HEK293T (cell line): Measurements from ENCODE around the gene NRM.

Source experiments
- CTCF ChIA-PET: fragments of 350-600 bp; formaldehyde crosslinking; extraction: SDS; loops from one replicate; lab custom pipeline; 2021; ENCODE audit warnings: antibody characterized with exemption, inconsistent platforms; lab: Yijun Ruan, JAX
- POLR2A ChIA-PET: fragments of 350-600 bp; formaldehyde crosslinking; extraction: SDS; loops from one replicate; lab custom pipeline; 2020; ENCODE audit warnings: antibody characterized with exemption, inconsistent platforms; lab: Yijun Ruan, JAX
- DNase-seq: peaks from one replicate; pipeline ENCODE4 v3.0.0; 2012; ENCODE audit warnings: mixed read lengths; ENCODE audit errors: extremely low spot score
- ARNT ChIP-seq: fragments of 450-650 bp; IDR thresholded peaks from 2 replicates; pipeline ENCODE4 v1.6.1; 2017; ENCODE audit warnings: mild to moderate bottlenecking
- BHLHE40 ChIP-seq: fragments of 450-650 bp; IDR thresholded peaks from 2 replicates; pipeline ENCODE4 v1.6.1; 2016; ENCODE audit warnings: mild to moderate bottlenecking, moderate library complexity, borderline replicate concordance
- CTBP1 ChIP-seq: fragments of 450-650 bp; IDR thresholded peaks from 2 replicates; pipeline ENCODE4 v1.6.1; 2016; ENCODE audit warnings: borderline replicate concordance
- ELF4 ChIP-seq: fragments of 450-650 bp; IDR thresholded peaks from 2 replicates; pipeline ENCODE4 v1.6.1; 2017; ENCODE audit warnings: antibody characterized with exemption
- FOXA1 ChIP-seq: fragments of 450-650 bp; IDR thresholded peaks from 2 replicates; pipeline ENCODE4 v1.6.1; 2016; ENCODE audit warnings: mild to moderate bottlenecking
- FOXK2 ChIP-seq: fragments of 450-650 bp; IDR thresholded peaks from 2 replicates; pipeline ENCODE4 v1.6.1; 2016; ENCODE audit warnings: mild to moderate bottlenecking
- FOXM1 ChIP-seq: fragments of 450-650 bp; IDR thresholded peaks from 2 replicates; pipeline ENCODE4 v1.6.1; 2017; ENCODE audit warnings: mild to moderate bottlenecking, borderline replicate concordance
- HDGF ChIP-seq: fragments of 450-650 bp; IDR thresholded peaks from 2 replicates; pipeline ENCODE4 v1.6.1; 2017; ENCODE audit warnings: antibody characterized with exemption, borderline replicate concordance
- L3MBTL2 ChIP-seq: fragments of 450-650 bp; conservative IDR thresholded peaks from 2 replicates; pipeline ENCODE4 v1.6.1; 2016; ENCODE audit warnings: mild to moderate bottlenecking
- LEF1 ChIP-seq: fragments of 450-650 bp; IDR thresholded peaks from 2 replicates; pipeline ENCODE4 v1.6.1; 2017; ENCODE audit warnings: mild to moderate bottlenecking, borderline replicate concordance
- NFRKB ChIP-seq: fragments of 450-650 bp; IDR thresholded peaks from 2 replicates; pipeline ENCODE4 v1.6.1; 2016; ENCODE audit warnings: mild to moderate bottlenecking, moderate library complexity
- PKNOX1 ChIP-seq: fragments of 450-650 bp; IDR thresholded peaks from 2 replicates; pipeline ENCODE4 v1.6.1; 2016
- SP1 ChIP-seq: fragments of 450-650 bp; IDR thresholded peaks from 2 replicates; pipeline ENCODE4 v1.6.1; 2017
- SUZ12 ChIP-seq: fragments of 450-650 bp; IDR thresholded peaks from 2 replicates; pipeline ENCODE4 v1.6.1; 2016; ENCODE audit warnings: mild to moderate bottlenecking
- TARDBP ChIP-seq: fragments of 450-650 bp; IDR thresholded peaks from 2 replicates; pipeline ENCODE4 v1.6.1; 2016
- ZNF384 ChIP-seq: fragments of 450-650 bp; IDR thresholded peaks from 2 replicates; pipeline ENCODE4 v1.6.1; 2016

Gene NRM

GRCh38 chr6:30712441-30712945 lies 21.7 kb upstream of the NRM start:
- ChIA-PET CTCF (interaction anchor here (1.0 kb wide), 1 partner anchor 18 kb away, joined by 7 read pairs; no protein-coding TSS in a partner anchor), POLR2A (interaction anchor here (0.9 to 3.1 kb wide), 5 partner anchors 8 to 25 kb away, joined by 3 to 13 read pairs (median 7); partner anchors contain the start of gene NRM)
- TF ChIP-seq ARNT = no peak
- no peak for TF ChIP-seq BHLHE40
- no peak for TF ChIP-seq SP1
- no peak for TF ChIP-seq SUZ12
- no peak for TF ChIP-seq LEF1
- TF ChIP-seq CTBP1 = no peak
- no peak for TF ChIP-seq HDGF
- no peak for TF ChIP-seq ELF4
- no peak for TF ChIP-seq PKNOX1
- no peak for TF ChIP-seq L3MBTL2
- TF ChIP-seq FOXK2 = no peak
- no peak for TF ChIP-seq ZNF384
- TF ChIP-seq FOXM1 = no peak
- TF ChIP-seq TARDBP = no peak
- no peak for TF ChIP-seq FOXA1
- TF ChIP-seq NFRKB = no peak
- no peak for DNase-seq

- no peak for TF ChIP-seq PKNOX1
- no peak for DNase-seq
- ChIA-PET CTCF (no interaction called here), POLR2A (interaction anchor here (0.9 to 3.1 kb wide), 5 partner anchors 8 to 24 kb away, joined by 3 to 13 read pairs (median 7); partner anchors contain the start of gene NRM)
These were observed 21.1 kb upstream of the NRM start for GRCh38 chr6:30711758-30712380.

- POLR2A ChIA-PET = interaction anchor here (1.3 to 4.3 kb wide), 3 partner anchors 8 to 19 kb away, joined by 4 to 25 read pairs (median 17); partner anchors contain the start of genes MDC1 and NRM
- TF ChIP-seq LEF1 (no peak), FOXA1 (no peak)
- DNase-seq = no peak
- CTCF ChIA-PET = interaction anchor here (0.5 to 0.7 kb wide), 2 partner anchors 21 to 24 kb away, joined by 3 to 5 read pairs; no protein-coding TSS in a partner anchor
These were observed 18.5 kb upstream of the NRM start for GRCh38 chr6:30709101-30709868.

GRCh38 chr6:30707281-30707850 lies 16.6 kb upstream of the NRM start:
- CTCF ChIA-PET = interaction anchor here (1.2 kb wide), 1 partner anchor 24 kb away, joined by 7 read pairs; no protein-coding TSS in a partner anchor
- DNase-seq = no peak
- POLR2A ChIA-PET = interaction anchor here (3.5 to 4.3 kb wide), 2 partner anchors 10 to 17 kb away, joined by 17 to 25 read pairs; partner anchors contain the start of genes MDC1 and NRM
- no peak for TF ChIP-seq L3MBTL2
- TF ChIP-seq ZNF384 = no peak
- no peak for TF ChIP-seq SUZ12
- no peak for TF ChIP-seq HDGF
- no peak for TF ChIP-seq TARDBP
- TF ChIP-seq FOXM1 = no peak

- no peak for DNase-seq
- ChIA-PET POLR2A (interaction anchor here (1.1 to 4.3 kb wide), 4 partner anchors 9 to 15 kb away, joined by 3 to 42 read pairs (median 10); partner anchors contain the start of genes MDC1 and NRM), CTCF (interaction anchor here (1.6 kb wide), 1 partner anchor 27 kb away, joined by 4 read pairs; no protein-coding TSS in a partner anchor)
- TF ChIP-seq ZNF384 (no peak), FOXA1 (no peak), SUZ12 (no peak), BHLHE40 (no peak), NFRKB (no peak), FOXK2 (no peak), ELF4 (no peak), TARDBP (no peak), L3MBTL2 (no peak)
These were observed 14.8 kb upstream of the NRM start for GRCh38 chr6:30705620-30706019.

GRCh38 chr6:30703821-30704220 lies 13.0 kb upstream of the NRM start:
- TF ChIP-seq SUZ12 (no peak), ZNF384 (no peak), L3MBTL2 (no peak), LEF1 (no peak), TARDBP (no peak), PKNOX1 (no peak), FOXM1 (no peak), NFRKB (no peak), ELF4 (no peak), BHLHE40 (no peak), FOXA1 (no peak)
- DNase-seq = no peak
- ChIA-PET POLR2A (interaction anchor here (0.7 to 4.3 kb wide), 9 partner anchors 8 to 88 kb away, joined by 3 to 42 read pairs (median 4); partner anchors contain the start of genes MDC1, NRM and TUBB), CTCF (no interaction called here)
